ENCODE measurements around the gene HOXB3.

The HOXB3 gene

DNA sequence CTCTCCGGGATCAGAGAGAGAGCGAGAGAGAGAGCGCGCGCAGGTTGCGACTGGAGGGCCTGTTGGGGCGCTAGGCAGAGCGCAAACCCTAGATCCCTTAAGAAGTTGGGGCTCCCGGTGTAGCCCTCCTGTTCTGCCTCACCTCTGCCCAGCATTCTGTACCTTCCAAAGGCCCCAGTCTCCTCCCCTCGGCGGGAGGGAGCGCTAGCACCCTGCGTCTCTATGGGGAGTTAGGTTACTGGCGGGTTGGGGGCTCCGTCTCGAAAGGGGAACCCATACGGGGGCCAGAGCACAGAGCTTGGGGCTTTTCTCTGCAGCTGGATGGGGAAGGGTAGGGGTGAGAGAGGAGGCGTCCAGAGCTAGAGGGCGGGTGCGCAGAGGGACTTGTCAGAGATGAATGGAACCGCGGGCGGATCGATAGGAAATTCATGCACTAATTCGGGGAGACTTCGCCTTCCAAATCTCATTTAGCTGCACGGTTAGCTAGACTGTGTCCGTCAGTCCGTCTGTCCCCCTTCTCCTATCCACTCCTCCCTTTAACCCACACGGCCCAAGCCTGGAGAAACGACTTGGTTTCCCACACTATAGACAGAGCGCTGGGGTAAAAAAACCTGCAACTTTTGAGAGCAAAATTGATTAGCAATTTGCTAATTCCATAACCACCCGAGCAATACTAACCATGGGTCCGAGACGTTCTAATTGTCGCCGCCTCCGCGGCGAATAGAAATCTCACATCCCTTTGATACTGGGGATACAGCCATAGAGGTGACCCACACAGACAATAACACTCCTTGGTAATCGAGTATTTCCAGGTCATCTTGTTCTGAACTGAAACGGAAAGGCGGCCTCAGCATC lies 11.2 kb downstream of the HOXB3 start:
- ATAC-seq = no peak
- no peak for TF ChIP-seq ISL1 (CRISPR knock-in tag; IDR thresholded peaks at IDR 0.05)

DNA sequence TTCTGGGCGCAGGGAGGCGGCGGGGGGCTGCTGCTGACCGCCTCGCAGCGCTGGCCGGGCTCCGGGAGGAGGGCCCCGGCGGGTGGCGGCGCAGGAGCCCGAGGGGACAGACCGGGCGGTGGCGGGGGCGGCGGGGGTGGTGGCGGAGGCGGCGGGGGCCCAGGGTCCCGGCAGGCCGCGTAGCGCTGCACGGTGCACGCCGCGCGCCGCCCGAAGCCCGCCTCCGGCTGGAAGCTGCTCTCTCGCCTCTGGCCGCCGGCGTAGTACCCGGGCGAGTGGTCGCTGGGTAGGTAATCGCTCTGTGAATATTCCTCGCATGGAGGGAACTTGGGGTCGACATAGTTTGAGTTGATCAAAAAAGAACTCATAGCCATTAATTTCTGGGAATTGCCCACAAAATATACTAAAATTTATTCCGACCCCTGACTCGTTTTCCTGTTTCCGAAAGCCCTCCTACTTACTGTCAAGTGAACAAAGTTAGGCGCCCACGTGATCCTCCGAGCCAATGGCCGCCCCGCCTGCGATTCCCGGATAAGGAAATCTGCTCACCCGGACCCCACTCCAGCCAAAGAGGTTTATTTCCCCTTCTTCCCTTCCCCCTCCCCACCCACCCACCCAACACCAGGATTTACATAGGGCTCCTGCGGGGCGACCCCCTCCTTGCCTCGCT lies 12.0 kb downstream of the HOXB3 start, which contains the start of gene HOXB4:
Gene HOXB4 (minus strand): TSS at position 405 of the 670 bp plus-strand sequence. CDS start 31 bp downstream, at position 374.
- no peak for TF ChIP-seq ARNTL (CRISPR knock-in tag; IDR thresholded peaks at IDR 0.05; ENCODE audit: borderline replicate concordance, low read depth)
- ATAC-seq = no peak

DNA sequence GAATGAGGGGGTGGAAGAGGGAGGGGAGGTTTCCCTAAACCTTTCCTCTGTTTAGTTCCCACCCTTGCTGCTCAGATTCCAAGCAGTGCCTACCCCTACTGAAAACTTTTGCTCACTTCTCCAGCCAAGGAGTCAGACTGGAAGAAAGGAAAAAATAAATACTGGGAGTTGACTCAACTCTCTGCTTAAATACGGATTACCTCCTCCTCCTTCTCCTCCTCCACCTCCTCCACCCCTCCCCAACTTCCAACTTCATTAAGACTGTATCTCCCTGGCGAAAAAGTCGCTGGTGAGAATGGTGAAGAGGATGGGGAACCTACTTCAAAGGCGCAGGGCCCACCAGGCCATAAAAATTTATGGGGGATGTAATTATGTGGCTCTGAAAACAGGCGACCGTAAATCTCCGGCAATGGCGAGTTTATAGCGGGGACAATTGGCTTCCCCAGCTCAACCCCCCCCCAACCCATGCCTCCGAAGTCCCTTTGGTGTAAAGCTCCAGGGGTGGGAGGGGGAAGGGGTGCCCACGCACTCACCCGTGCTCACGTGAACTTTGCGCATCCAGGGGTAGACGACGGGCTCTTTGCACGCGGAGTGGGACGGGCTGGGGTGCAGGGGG lies 12.6 kb downstream of the HOXB3 start:
- TF ChIP-seq, protein P1, sequence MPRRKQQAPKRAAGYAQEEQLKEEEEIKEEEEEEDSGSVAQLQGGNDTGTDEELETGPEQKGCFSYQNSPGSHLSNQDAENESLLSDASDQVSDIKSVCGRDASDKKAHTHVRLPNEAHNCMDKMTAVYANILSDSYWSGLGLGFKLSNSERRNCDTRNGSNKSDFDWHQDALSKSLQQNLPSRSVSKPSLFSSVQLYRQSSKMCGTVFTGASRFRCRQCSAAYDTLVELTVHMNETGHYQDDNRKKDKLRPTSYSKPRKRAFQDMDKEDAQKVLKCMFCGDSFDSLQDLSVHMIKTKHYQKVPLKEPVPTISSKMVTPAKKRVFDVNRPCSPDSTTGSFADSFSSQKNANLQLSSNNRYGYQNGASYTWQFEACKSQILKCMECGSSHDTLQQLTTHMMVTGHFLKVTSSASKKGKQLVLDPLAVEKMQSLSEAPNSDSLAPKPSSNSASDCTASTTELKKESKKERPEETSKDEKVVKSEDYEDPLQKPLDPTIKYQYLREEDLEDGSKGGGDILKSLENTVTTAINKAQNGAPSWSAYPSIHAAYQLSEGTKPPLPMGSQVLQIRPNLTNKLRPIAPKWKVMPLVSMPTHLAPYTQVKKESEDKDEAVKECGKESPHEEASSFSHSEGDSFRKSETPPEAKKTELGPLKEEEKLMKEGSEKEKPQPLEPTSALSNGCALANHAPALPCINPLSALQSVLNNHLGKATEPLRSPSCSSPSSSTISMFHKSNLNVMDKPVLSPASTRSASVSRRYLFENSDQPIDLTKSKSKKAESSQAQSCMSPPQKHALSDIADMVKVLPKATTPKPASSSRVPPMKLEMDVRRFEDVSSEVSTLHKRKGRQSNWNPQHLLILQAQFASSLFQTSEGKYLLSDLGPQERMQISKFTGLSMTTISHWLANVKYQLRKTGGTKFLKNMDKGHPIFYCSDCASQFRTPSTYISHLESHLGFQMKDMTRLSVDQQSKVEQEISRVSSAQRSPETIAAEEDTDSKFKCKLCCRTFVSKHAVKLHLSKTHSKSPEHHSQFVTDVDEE (CRISPR knock-in tag; IDR thresholded peaks at IDR 0.05) = no peak
- TF ChIP-seq ZNF8 (CRISPR knock-in tag; IDR thresholded peaks at IDR 0.05) (no peak), GLIS3 (CRISPR knock-in tag; IDR thresholded peaks at IDR 0.05) (no peak), ARNTL (CRISPR knock-in tag; IDR thresholded peaks at IDR 0.05; ENCODE audit: borderline replicate concordance, low read depth) (no peak), TCF4 (CRISPR knock-in tag; IDR thresholded peaks at IDR 0.05; ENCODE audit: borderline replicate concordance) (no peak), RARB (CRISPR knock-in tag; IDR thresholded peaks at IDR 0.05) (no peak), CSDC2 (CRISPR knock-in tag; IDR thresholded peaks at IDR 0.05) (no peak), ZC3H10 (CRISPR knock-in tag; IDR thresholded peaks at IDR 0.05) (no peak), ZFP3 (CRISPR knock-in tag; IDR thresholded peaks at IDR 0.05) (no peak), OSR1 (CRISPR knock-in tag; IDR thresholded peaks at IDR 0.05) (no peak), ISL1 (CRISPR knock-in tag; IDR thresholded peaks at IDR 0.05) (no peak), ZFP30 (CRISPR knock-in tag; IDR thresholded peaks at IDR 0.05) (no peak), TOX (CRISPR knock-in tag; IDR thresholded peaks at IDR 0.05; ENCODE audit: borderline replicate concordance) (no peak), PPARA (CRISPR knock-in tag; IDR thresholded peaks at IDR 0.05; ENCODE audit: borderline replicate concordance) (no peak), ZNF565 (CRISPR knock-in tag; conservative IDR thresholded peaks at IDR 0.05; ENCODE audit: low read depth) (no peak)
- TF ChIP-seq, protein P2, sequence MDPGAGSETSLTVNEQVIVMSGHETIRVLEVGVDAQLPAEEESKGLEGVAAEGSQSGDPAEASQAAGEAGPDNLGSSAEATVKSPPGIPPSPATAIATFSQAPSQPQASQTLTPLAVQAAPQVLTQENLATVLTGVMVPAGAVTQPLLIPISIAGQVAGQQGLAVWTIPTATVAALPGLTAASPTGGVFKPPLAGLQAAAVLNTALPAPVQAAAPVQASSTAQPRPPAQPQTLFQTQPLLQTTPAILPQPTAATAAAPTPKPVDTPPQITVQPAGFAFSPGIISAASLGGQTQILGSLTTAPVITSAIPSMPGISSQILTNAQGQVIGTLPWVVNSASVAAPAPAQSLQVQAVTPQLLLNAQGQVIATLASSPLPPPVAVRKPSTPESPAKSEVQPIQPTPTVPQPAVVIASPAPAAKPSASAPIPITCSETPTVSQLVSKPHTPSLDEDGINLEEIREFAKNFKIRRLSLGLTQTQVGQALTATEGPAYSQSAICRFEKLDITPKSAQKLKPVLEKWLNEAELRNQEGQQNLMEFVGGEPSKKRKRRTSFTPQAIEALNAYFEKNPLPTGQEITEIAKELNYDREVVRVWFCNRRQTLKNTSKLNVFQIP (CRISPR knock-in tag; IDR thresholded peaks at IDR 0.05; ENCODE audit: borderline replicate concordance, low read depth) = no peak
- TF ChIP-seq, protein P3, sequence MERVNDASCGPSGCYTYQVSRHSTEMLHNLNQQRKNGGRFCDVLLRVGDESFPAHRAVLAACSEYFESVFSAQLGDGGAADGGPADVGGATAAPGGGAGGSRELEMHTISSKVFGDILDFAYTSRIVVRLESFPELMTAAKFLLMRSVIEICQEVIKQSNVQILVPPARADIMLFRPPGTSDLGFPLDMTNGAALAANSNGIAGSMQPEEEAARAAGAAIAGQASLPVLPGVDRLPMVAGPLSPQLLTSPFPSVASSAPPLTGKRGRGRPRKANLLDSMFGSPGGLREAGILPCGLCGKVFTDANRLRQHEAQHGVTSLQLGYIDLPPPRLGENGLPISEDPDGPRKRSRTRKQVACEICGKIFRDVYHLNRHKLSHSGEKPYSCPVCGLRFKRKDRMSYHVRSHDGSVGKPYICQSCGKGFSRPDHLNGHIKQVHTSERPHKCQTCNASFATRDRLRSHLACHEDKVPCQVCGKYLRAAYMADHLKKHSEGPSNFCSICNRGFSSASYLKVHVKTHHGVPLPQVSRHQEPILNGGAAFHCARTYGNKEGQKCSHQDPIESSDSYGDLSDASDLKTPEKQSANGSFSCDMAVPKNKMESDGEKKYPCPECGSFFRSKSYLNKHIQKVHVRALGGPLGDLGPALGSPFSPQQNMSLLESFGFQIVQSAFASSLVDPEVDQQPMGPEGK (CRISPR knock-in tag; IDR thresholded peaks at IDR 0.05; ENCODE audit: borderline replicate concordance) = no peak
- no peak for ATAC-seq

DNA sequence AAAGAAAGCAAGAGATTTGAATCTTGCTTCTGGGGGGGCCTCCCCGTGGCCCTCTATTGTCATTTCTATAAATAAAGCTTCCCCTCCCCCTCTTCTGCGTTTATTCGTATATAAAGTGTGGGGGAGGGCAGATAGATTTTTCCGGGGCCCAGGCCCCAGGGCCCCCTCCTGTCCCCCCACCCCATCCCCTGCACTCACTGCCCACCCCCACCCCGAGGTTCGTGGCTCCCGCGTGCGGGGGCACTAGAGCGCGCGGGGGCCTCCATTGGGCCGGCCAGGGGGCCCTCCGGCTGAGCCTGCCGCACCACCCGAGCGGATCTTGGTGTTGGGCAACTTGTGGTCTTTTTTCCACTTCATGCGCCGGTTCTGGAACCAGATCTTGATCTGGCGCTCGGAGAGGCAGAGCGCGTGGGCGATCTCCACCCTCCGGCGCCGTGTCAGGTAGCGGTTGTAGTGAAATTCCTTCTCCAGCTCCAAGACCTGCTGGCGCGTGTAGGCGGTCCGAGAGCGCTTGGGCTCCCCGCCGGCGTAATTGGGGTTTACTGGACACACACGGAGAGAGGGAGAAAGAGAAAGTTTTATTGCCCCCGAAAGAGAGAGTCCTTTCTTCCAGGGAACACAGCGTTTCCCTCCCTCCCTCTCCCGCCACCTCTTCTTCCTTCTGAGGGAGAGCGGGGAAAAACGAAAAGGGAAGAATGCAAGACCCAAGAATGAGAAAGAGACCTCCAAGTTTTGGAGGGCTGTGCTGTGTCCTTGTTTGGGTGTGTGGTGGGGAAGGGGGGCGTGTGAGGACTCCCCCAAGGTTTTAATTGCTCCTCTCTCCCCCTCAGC lies 13.3 kb downstream of the HOXB3 start:
- ATAC-seq = no peak

More for the DNA sequence above, 13.3 kb downstream of the HOXB3 start:
- TF ChIP-seq, protein P3 (CRISPR knock-in tag; IDR thresholded peaks at IDR 0.05; ENCODE audit: borderline replicate concordance) = no peak
- no peak for TF ChIP-seq ZFP30 (CRISPR knock-in tag; IDR thresholded peaks at IDR 0.05)

Measured in SK-N-SH treated with all-trans-retinoic acid at 6 μM for 48 hours (cell line).